Renal pelvis (tissue), 12 donors: Measurements from ENCODE around the gene GUCY1A1. TPM values are rescaled to one million over a fixed set of nuclear protein-coding genes. Genes with fewer than 3 reads are reported as not detected.
"Not testable (repeated sequence)": the region's sequence is repeated elsewhere in the genome, so short reads cannot be mapped to it uniquely, and the experiment has no call there.

Experiments
- DNase-seq: peaks from one replicate; pipeline ENCODE4 v3.0.0-alpha.2; 2013
- long read RNA-seq, 16 experiments: transcript quantifications; one replicate each; lab custom pipeline, GENCODE V29; 2026
- polyA plus RNA-seq, 3 donors: library from polyadenylated mRNA; unstranded; fragments of 120-200 nt; gene quantifications; one replicate each; pipeline ENCODE4 v1.2.1, GENCODE V29; 2013; ENCODE audit not compliant: insufficient read length in 3 of 3

The GUCY1A1 gene, protein sequence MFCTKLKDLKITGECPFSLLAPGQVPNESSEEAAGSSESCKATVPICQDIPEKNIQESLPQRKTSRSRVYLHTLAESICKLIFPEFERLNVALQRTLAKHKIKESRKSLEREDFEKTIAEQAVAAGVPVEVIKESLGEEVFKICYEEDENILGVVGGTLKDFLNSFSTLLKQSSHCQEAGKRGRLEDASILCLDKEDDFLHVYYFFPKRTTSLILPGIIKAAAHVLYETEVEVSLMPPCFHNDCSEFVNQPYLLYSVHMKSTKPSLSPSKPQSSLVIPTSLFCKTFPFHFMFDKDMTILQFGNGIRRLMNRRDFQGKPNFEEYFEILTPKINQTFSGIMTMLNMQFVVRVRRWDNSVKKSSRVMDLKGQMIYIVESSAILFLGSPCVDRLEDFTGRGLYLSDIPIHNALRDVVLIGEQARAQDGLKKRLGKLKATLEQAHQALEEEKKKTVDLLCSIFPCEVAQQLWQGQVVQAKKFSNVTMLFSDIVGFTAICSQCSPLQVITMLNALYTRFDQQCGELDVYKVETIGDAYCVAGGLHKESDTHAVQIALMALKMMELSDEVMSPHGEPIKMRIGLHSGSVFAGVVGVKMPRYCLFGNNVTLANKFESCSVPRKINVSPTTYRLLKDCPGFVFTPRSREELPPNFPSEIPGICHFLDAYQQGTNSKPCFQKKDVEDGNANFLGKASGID
- 10 to 100 TPM; 60.0 to 84.8 (median 71.0) TPM for polyA plus RNA-seq
- long read RNA-seq, donor 1, partial matches to known transcripts: 22 of 29 reads
- long read RNA-seq, donor 1, other reads (novel, unspliced or antisense): 0 of 29 reads
- long read RNA-seq, donor 2, full-length matches to known transcripts: 9 of 53 reads
- long read RNA-seq, donor 2, partial matches to known transcripts: 44 of 53 reads
- long read RNA-seq, donor 2, other reads (novel, unspliced or antisense): 0 of 53 reads
- long read RNA-seq, donor 3, full-length matches to known transcripts: 10 of 59 reads
- long read RNA-seq, donor 3, partial matches to known transcripts: 49 of 59 reads
- long read RNA-seq, donor 3, other reads (novel, unspliced or antisense): 0 of 59 reads
- long read RNA-seq, donor 4, partial matches to known transcripts: 15 of 20 reads
- long read RNA-seq, donor 4, other reads (novel, unspliced or antisense): 0 of 20 reads
- long read RNA-seq, donor 5, partial matches to known transcripts: 0 of 3 reads
- long read RNA-seq, donor 5, other reads (novel, unspliced or antisense): 0 of 3 reads
- long read RNA-seq, donor 6, full-length matches to known transcripts: 7 of 43 reads
- long read RNA-seq, donor 6, partial matches to known transcripts: 36 of 43 reads
- long read RNA-seq, donor 6, other reads (novel, unspliced or antisense): 0 of 43 reads
- long read RNA-seq, donor 7, transcript GUCY1A1-205 (10 exons, 2,715 nt): major isoform, 5 of 39 reads
- long read RNA-seq, donor 7, partial matches to known transcripts: 24 of 39 reads
- long read RNA-seq, donor 7, other reads (novel, unspliced or antisense): 0 of 39 reads
- long read RNA-seq, donor 8, partial matches to known transcripts: 0 of 2 reads
- long read RNA-seq, donor 8, other reads (novel, unspliced or antisense): 0 of 2 reads
- long read RNA-seq, donor 9, full-length matches to known transcripts: 14 of 65 reads
- long read RNA-seq, donor 9, partial matches to known transcripts: 51 of 65 reads
- long read RNA-seq, donor 9, other reads (novel, unspliced or antisense): 0 of 65 reads
- long read RNA-seq, donor 10, transcript GUCY1A1-205 (10 exons, 2,715 nt): major isoform, 5 of 38 reads
- long read RNA-seq, donor 10, partial matches to known transcripts: 32 of 38 reads
- long read RNA-seq, donor 10, other reads (novel, unspliced or antisense): 0 of 38 reads
- long read RNA-seq, donor 11, full-length matches to known transcripts: 10 of 30 reads
- long read RNA-seq, donor 11, partial matches to known transcripts: 20 of 30 reads
- long read RNA-seq, donor 11, other reads (novel, unspliced or antisense): 0 of 30 reads
- long read RNA-seq, donor 12, transcript GUCY1A1-205 (10 exons, 2,715 nt): major isoform, 6 of 48 reads
- long read RNA-seq, donor 12, partial matches to known transcripts: 38 of 48 reads
- long read RNA-seq, donor 12, other reads (novel, unspliced or antisense): 0 of 48 reads
- long read RNA-seq, donor 13, partial matches to known transcripts: 7 of 10 reads
- long read RNA-seq, donor 13, other reads (novel, unspliced or antisense): 0 of 10 reads
- long read RNA-seq, donor 14, transcript GUCY1A1-209 (6 exons, 1,540 nt): major isoform, 10 of 63 reads
- long read RNA-seq, donor 14, transcript GUCY1A1-205 (10 exons, 2,715 nt): minor isoform, 6 of 63 reads
- long read RNA-seq, donor 14, partial matches to known transcripts: 43 of 63 reads
- long read RNA-seq, donor 14, other reads (novel, unspliced or antisense): 0 of 63 reads
- long read RNA-seq, donor 15, partial matches to known transcripts: 37 of 45 reads
- long read RNA-seq, donor 15, other reads (novel, unspliced or antisense): 0 of 45 reads
- long read RNA-seq, donor 16, full-length matches to known transcripts: 12 of 55 reads
- long read RNA-seq, donor 16, partial matches to known transcripts: 43 of 55 reads
- long read RNA-seq, donor 16, other reads (novel, unspliced or antisense): 0 of 55 reads

DNA sequence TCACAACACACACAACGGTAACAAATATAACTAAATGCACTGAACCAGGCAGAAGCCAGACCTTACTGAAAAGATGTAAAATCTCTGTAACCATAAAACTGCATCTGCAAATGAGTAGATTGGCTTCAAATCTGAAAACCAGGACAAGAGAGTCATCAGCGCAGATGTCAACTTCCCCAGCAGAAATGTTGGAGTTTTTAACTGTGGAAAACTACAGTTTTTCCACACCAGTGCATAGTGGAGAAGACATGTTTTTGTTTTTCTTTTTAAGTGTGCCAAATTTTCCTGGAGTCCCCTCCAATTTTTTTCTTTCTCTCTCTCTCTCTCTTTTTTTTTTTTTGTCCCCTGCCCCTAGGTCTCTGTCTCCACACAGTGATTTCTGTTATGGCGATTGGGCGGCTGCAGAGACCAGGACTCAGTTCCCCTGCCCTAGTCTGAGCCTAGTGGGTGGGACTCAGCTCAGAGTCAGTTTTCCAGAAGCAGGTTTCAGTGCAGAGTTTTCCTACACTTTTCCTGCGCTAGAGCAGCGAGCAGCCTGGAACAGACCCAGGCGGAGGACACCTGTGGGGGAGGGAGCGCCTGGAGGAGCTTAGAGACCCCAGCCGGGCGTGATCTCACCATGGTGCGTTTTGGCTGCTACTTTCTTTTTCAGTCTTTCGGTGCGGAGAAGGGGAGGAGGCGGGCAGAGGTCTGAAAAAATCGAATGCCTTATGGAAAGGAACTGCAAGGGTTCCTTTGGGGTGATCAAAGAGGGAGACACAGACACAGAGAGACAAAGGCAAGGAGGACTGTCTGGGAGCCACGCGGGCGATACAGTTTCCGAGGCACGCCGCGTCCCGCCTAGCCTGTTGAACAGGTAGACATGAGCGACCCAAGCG is at the start of gene GUCY1A1:
Gene GUCY1A1, plus strand, starts transcription at position 505 of the 878 bp plus-strand sequence. CDS start 30,020 bp downstream, outside the sequence.
- DNase-seq: peak; percentile 53

DNA sequence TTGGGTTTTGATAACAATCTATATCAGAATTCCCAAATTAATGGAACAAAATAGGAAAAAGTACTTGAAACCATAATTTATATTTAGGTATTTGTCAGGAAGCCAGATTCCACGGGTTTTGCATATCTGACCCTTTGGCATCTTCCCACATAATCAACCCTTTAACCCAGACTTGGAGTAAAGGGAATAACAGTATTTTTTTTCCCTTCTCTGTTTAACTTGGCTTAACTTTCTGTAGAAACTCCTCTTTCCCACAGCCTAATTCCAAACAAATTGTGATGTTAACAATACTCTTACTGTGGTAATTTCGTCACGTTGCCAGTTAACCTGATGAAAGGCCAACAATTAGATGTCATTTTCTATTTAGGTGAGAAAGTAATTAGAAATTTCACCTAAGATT is 49.4 kb upstream of the GUCY1A1 start:
- DNase-seq: no peak

DNA sequence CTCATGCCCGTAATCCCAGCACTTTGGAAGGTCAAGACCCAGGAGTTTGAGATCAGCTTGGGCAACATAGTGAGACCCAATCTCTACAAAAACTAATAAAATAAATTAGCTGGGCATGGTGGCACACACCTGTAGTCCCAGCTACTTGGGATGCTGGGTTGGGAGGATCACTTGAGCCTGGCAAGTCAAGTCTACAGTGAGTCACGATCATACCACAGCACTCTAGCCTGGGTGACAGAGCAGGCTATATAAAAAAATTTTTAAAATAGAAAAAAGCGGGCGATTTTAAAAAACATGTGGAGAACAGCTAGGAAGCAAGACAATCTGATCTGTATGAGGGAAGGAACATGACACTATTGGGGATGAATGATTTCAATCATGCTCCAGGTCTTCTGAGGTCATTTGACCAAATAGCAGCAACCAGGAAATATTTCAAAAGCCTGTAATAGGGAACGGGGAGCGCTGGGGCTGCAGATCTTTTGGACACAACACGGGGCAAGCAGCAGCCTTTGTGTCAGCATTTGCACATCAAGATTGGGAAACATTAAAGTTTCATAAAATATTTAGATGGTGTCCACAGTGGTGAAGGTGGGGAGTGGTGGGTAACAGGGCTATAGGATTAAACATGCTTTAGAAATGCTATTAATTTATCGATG is 48.3 kb upstream of the GUCY1A1 start:
- DNase-seq: no peak

DNA sequence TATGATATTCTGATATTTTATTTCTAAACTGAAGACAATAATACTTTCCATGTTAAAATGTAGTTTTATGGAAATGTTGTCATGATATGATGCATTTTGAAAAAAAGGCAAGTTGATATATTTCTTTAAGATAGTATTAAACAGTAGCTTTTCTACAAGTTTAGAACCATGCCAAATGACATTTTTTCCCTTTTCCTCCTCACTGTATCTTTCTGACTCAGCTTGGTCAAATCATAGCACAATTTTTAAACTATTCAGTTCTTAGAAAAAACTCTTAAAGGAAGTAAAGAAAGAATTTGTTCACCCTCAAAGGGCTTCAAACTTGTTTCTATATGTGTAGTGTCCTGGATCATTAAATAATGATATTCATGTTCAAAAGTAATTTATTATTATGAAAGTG is 46.0 kb upstream of the GUCY1A1 start:
- no peak for DNase-seq

DNA sequence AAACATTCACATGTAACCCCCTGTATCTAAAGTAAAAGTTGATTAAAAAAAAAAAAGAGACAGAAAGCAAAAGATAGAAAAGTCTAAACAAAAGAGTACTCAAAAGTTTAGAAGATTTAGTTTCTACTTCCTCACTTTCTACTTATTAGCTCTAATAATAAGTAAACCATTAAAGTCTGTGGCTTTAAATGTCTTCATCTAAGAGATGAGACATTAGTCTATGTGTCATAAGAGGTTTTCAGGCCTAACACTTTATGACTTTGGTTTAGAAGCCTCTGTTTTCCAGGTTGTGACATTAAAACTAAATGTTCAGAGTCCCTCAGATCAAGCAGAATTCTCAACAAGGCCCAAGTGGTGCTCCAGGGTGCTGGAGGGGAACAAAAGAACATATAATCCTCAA is 42.2 kb upstream of the GUCY1A1 start:
- no peak for DNase-seq

DNA sequence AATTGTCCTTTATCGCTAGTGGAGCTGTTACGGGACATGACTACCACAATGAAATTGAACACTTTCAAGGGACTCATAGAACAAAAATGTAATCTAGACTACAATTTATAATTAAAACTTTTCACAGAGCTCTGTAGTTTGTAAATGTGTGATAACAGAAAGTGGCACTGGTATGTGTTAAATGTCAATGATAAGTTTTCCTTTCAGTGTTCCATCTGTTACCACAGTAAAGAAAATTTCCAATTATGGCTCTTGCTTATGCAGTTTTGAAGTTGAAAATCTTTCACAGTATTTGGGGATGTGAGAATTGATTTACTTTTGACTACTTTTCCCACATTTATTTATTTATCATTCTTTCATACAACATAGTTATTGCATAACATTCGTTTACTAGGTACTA is 40.1 kb upstream of the GUCY1A1 start:
- no peak for DNase-seq

DNA sequence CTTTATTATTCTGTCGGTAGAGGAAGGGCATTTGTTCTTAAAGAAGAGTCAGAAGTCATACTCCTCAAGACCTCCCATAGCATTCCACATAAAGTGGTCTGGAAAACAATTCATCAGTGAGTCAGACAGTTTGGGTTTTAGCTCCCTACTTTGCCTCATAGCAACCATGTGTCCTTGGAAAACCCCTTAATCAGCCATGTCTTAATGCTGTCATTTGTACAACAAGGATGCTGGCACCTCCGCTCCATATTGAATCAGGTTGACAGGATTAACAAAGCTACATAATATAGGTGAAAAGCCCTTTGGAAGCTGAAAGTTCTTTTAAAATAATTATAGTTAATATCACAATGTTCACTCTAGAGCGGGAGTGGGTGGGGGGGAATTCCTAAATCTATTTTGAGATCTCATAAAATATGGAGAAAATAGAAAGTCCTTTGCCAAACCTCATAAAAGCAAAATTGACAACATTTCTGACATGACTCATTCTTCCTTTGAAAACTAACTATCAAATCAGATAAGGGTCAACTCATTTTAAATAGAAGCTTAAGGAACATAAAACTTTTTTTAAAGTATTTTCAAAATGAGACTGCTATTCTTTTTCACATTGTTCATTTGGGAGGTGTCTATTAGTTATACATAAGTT is 37.3 kb upstream of the GUCY1A1 start:
- no peak for DNase-seq

DNA sequence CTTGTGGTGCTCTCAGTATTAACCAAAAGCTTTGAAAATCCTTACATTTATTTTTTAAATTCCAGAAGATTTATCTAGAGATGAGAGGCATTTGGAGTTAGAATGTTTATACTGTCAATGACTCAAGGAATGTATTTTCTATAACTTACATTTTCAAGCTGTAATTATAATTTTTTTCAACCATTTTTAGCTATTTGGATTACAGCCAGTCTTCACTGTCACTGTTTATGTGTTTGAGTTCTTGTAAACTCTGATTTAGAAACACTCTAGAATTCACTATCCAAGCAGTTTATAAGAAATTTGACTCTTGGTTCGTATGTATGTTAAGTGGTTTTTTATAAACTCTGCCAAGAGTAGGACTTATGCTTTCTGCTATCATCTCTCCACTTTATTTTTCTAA is 36.7 kb upstream of the GUCY1A1 start:
- peak; percentile 56 for DNase-seq

DNA sequence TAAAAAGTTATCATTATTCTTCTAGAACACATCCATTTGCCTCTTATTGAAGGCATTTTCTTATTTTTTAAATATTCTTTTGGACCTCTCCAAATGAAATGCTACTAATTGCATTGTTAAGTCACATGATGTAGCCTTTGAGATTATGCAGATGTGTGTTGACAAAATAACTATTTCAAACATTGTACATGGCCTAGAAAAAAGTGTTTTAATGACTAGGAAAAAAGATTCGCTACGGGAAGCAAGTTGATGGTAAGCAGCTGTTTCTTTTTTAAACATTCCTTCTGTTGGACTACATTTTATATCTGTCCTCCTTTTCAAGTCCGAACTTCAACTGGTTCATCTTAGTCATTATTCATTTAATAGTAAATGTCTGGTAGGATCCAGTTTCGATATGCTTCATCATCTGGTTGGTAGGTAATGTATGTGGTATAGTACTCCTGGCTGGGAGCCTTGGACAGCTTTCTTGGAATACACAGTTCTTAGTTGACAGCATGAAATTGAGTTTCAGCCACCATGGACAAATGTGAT is 34.3 kb upstream of the GUCY1A1 start:
- DNase-seq: peak; percentile 62

DNA sequence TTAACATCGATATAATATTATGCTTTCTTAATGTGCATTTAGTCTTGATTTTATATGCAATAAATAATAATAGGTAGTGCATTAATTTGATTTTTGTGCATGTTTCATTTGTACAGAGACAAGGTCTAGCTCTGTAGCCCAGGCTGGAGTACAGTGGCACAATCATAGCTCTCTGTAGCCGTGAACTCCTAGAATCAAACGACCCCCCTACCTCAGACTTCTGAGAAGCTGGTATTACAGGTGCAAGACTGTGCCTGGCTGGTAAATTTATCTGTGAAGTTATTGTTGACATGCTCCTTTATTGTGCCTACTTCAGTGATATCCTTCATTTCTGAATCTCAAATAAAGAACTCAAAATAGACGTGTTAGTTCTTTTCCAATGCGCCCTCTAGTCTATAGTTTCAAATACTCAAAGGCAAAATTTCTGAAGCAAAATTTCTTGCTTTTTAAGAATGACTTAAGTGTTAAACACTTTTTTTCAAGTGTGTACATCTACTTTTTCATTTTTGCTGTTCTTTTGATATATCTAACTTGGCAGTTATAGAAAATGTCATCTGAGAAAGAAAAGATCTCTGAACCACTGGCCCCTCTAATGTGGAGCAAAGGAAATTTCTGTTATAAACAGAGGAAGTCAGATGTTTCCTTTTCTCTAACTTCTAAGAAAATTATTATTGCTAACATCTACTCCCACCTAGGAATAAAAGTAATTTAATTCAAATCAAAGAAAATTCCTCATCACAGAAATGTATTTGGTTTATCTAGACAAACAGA is 28.3 kb upstream of the GUCY1A1 start:
- no peak for DNase-seq

DNA sequence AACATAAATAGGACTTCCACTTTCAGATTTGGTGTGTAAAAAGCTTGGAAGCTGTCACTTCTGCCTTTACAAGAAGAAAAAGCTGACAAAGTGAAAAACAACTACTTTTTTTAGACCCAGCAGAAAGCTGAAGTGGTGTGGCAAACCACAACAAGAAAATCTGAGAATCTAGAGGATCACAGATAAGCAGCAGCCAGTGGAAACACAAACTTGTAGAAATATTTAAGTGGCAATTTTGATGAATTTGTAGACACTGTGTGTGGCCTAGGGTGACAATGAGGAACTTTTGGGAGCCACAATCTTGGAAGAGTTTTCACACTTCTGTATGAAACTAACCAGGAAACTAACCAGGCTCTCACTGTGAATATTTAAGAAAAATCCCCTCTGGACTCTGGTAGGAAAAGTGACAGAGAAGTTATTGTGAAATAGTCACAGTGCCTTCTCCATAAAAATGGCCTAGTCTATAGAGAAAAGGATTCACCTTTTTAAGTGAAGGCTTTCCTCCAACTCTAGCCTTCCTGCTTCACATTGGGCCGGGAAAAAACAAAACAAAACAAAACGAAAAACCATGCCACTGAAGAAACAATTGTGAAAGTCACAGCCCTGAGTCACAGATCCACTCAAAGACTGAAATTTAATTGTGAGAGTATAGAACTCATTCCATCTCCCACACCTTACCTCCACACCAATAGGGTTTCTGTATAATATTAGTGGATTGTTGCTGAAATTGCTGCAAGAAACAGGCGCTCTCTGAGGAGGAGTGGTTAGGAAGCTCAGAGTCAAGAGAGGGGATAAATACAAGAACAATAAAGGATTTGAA is 26.7 kb upstream of the GUCY1A1 start:
- DNase-seq: no peak

DNA sequence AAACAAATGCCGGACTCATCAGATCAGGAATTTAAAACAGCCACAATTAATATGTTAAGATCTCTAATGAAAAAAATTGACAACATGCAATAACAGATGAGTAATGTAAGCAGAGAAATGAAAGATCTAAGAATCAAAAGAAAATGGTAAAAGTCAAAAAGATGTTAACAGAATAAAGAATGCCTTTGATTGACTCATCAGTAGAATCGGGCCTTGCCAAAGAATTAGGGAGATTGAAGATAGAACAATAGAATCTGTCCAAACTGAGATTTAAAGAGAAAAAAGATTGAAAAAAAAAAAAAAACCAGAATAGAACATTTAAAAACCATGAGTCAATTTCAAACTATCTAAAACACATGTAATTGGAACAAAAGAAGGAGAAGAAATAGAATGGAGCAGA is 25.9 kb upstream of the GUCY1A1 start:
- DNase-seq: no peak

DNA sequence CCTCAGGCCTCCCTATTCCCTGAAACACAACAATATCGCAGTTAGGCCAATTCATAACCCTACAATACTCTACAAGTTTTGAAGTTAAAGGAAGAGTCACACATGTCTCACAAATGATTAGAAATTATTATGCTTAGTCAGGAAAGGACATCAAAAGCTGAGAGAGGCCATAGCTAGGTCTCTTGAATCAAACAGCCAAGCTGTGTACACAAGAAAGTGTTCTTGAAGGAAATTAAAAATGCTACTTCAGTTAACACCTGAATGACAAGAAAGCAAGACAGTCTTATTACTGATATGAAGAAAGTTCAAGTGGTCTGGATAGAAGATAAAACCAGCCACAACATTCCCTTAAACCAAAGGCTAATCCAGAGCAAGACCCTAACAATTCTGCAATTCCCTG is 23.6 kb upstream of the GUCY1A1 start:
- DNase-seq: no peak

DNA sequence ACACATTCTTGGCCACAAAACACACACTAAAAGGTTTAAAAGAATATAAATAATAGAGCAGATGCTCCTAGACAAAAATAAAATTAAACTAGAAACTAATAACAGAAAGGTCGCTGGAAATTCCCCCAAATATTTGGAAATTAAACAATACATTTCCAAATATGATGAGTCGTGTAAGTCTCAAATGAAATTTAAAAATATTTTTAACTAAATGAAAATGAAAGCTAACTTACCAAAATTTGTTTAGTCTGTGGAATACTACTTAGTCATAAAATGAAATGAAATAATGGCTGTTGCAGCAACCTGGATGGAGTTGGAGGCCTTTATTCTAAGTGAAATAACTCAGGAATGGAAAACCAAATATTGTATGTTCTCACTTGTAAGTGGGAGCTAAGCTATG is 20.6 kb upstream of the GUCY1A1 start:
- DNase-seq: no peak

DNA sequence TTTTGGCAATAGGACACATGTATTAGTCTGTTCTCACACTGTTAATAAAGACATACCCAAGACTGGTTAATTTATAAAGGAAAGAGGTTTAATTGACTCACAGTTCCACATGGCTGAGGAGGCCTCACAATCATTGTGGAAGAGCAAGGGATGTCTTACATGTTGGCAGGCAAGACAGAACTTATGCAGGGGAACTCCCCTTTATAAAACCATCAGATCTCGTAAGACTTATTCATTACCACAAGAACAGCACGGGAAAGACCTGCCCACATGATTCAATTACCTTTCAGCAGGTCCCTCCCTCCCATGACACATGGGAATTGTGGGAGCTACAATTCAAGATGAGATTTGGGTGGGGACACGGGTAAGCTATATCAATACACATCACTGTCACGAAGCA is 15.9 kb upstream of the GUCY1A1 start:
- not testable (repeated sequence) for DNase-seq
